Activated effector memory CD4-positive, alpha-beta T cell treated with anti-CD3 and anti-CD28 coated beads, Interleukin-2, amount 50 U/mL, for 16 hours (primary cell): Measurements from ENCODE around the gene CHST6.
"Not testable (repeated sequence)": the region's sequence is repeated elsewhere in the genome, so short reads cannot be mapped to it uniquely, and the experiment has no call there.

Experiments used
- DNase-seq: peaks from one replicate; pipeline ENCODE4 v3.0.0-alpha.2; 2020

The CHST6 gene

DNA sequence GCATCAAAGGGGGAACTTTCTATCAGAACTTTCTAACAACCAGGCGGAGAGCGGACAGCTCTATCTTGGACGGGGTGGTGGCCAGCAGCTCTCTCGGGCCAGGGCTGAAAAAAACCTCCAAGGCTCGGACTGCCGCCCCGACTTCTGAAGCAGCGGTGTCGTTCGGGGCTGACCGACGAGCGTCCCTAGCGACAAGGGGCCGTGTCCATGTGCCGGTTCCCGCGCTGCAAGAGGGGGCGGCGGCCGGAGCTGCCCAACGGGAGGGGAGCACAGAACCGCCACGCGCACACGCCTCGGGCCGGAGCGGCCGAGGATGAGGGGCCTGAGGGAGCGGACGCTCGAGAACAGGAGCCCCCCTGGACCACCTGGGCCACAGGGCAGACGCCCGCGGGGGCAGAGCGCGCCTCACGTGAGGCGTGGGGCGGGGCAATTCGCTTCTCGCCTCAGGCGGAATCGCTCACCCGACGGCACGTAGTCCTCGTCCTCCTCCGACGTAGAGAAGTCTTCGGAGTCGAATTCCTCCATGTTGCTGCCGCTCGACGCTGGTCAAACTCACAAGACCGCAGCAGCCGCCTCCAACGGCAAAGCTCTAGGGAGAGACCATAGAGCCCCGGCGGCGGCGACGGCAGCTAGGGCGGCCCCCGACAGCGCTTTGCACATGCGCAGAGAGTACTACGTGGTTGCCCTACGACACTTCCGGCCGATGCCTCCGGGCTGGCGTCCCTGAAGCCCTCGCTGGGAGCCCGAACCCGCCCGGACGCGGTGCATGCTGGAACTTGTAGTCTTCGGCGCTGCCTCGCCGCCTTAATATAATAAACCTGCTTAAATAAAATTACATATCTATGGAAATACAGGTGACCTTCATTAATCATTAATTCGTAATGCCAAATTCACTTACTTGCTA, 62.2 kb downstream of the CHST6 start, which contains the start of gene CFDP1:
TSS of gene CFDP1 (minus strand) at position 676 of the 904 bp plus-strand sequence. CDS start at position 525, 151 bp downstream.
- peak; percentile 98 for DNase-seq

DNA sequence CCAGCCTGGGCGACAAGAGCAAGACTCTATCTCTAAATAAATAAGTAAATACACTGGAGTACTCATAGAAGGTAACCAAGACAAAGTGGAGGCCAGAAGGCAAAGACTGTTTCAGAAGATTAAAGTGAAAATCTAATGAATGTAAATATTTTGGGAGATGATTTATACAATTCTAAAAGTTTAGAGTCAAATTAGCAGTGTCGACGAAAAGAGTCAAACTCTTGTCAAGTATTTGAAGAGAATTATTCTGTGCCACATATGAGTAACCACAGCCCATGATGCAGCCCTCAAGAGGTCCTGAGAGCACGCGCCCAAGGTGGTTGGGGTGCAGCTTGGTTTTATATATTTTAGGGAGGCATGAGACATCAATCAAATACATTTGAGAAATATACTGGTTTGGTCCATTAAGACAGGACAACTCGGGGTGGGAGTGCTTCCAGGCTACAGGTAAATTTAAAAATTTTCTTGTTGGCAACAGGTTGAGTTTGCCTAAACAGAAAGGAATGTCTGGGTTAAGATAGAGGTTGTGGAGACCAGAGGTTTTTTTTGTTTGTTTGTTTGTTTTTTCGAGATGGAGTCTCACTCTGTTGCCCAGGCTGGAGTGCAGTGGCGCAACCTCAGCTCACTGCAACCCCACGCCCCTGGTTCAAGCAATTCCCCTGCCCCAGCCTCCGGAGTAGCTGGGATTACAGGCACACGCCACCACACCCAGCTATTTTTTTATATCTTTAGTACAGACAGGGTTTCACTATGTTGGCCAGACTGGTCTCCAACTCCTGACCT, 65.4 kb downstream of the CHST6 start:
- DNase-seq = no peak

DNA sequence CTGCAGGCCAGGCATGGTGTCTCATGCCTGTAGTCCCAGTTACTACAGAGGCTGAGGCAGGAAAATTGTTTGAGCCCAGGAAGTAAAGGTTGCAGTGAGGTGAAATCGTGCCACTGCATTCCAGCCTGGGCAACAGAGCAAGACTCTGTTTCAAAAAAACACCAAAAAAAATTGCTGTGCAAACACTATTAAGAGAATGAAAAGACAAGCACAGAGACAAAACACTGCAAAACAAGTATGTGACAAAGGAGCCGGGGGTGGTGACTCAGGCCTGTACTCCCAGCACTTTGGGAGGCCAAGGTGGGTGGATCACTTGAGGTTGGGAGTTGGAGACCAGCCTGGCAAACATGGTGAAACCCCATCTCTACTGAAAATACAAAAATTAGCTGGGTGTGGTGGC, 68.7 kb downstream of the CHST6 start:
- DNase-seq = not testable (repeated sequence)

DNA sequence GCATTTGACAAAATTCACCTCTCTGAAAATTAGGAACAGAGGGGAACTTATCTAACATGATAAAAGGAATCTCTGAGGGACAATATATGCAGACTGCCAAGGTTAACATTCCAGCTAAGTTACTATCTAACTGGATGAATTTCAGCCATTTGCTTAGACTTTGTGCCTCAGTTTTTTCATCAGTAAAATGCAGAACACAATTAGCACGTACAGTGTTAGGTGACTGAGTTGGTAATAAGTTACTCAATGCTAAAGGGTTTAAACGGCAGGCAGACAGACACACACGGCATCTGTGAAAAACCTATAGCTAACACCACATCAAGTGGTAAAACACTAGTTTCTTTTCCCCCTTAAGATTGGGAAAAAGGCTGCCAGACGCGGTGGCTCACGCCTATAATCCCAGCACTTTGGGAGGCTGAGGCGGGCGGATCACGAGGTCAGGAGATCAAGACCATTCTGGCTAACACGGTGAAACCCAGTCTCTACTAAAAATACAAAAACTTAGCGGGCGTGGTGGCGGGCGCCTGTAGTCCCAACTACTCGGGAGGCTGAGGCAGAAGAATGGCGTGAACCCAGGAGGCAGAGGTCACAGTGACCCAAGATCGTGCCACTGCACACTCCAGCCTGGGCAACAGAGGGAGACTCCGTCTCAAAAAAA, 71.0 kb downstream of the CHST6 start:
- DNase-seq = not testable (repeated sequence)

DNA sequence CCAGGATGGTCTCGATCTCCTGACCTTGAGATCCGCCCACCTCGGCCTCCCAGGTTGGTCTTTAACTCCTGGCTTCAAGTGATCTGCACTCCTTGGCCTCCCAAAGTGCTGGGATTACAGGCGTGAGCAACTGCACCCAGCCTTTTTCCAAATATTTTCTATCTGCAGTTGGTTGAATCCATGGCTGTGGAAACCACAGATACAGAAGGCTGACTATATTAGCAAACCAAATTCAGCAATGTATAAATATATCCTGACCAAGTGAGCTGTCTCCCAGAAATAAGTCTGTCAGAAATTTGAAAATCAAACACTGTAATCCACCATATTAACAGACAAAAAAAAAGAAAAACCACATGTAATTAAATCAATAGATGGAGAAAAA, 71.5 kb downstream of the CHST6 start:
- DNase-seq = no peak
